Spleen (tissue), 11 donors: Measurements from ENCODE around the gene PLA2G4A. TPM values are rescaled to one million over a fixed set of nuclear protein-coding genes. Genes with fewer than 3 reads are reported as not detected.

Source experiments
- DNase-seq: peaks from one replicate; pipeline ENCODE4 v3.0.0-alpha.2; 2020
- H3K27ac ChIP-seq, 8 donors: fragments of 200-600 bp; sonication (generic) in 7 of 8; 1 replicate in 4 of 8; 2 replicates in 4 of 8; pipeline versions ENCODE4 v1.5.0 to v1.8.0; 2016 to 2021; ENCODE audit warnings: inconsistent platforms in 4 of 8, mild to moderate bottlenecking in 4 of 8, moderate library complexity in 1 of 8
- H3K27me3 ChIP-seq, 7 donors: fragments of 200-600 bp; sonication (generic) in 6 of 7; replicated peaks in 1 of 7; 1 replicate in 4 of 7; 2 replicates in 3 of 7; pipeline versions ENCODE4 v1.5.0 to v1.8.0; 2016 to 2021; ENCODE audit warnings: inconsistent platforms in 3 of 7, mild to moderate bottlenecking in 1 of 7
- H3K36me3 ChIP-seq, 6 donors: fragments of 200-600 bp; sonication (generic) in 5 of 6; 1 replicate in 4 of 6; 2 replicates in 2 of 6; pipeline versions ENCODE4 v1.5.0 to v1.8.0; 2016 to 2021; ENCODE audit warnings: inconsistent platforms in 2 of 6
- H3K4me1 ChIP-seq, 6 donors: fragments of 200-600 bp; sonication (generic) in 5 of 6; 1 replicate in 3 of 6; 2 replicates in 3 of 6; pipeline versions ENCODE4 v1.5.0 to v1.8.0; 2016 to 2021; ENCODE audit warnings: inconsistent platforms in 3 of 6
- H3K4me3 ChIP-seq, 8 donors: fragments of 200-600 bp; sonication (generic) in 7 of 8; 1 replicate in 4 of 8; 2 replicates in 4 of 8; pipeline versions ENCODE4 v1.5.0 to v1.8.0; 2016 to 2021; ENCODE audit warnings: inconsistent platforms in 4 of 8, mild to moderate bottlenecking in 4 of 8, moderate library complexity in 2 of 8
- H3K9me3 ChIP-seq, 8 donors: fragments of 200-600 bp; sonication (generic) in 7 of 8; 1 replicate in 4 of 8; 2 replicates in 4 of 8; pipeline versions ENCODE4 v1.5.0 to v1.8.0; 2016 to 2021; ENCODE audit warnings: inconsistent platforms in 4 of 8
- POLR2A ChIP-seq, 3 donors: fragments of 450-650 bp; IDR thresholded peaks; one replicate each; pipeline ENCODE4 v1.5.1; 2017; ENCODE audit warnings: antibody characterized with exemption in 3 of 3, mild to moderate bottlenecking in 1 of 3
- POLR2AphosphoS5 ChIP-seq, 3 donors: sonication (generic); formaldehyde crosslinking; IDR thresholded peaks; one replicate each; pipeline ENCODE4 v1.5.1; 2017; ENCODE audit warnings: antibody characterized with exemption in 3 of 3
- WGBS, 5 donors: extraction: QIAGEN DNeasy Blood & Tissue Kit in 3 of 5; methylation state at CpG; one replicate each; pipeline versions ENCODE4 v1.1.5 to v1.1.7; 2013 to 2018; 5-methylcytosine and 5-hydroxymethylcytosine counted together
- intact Hi-C: fragments of 100-400 bp; cut with DNase I; formaldehyde crosslinking; loops from one replicate; pipeline ENCODE4 v1.15.0; 2023; ENCODE audit warnings: low total_unique reads
- polyA plus RNA-seq, 3 donors: library from polyadenylated mRNA; stranded (reverse); fragments of 200-250 nt; gene quantifications; one replicate each; pipeline ENCODE4 v1.2.1, GENCODE V29; 2013
- total RNA-seq, 7 donors: library from RNA; depleted of rRNA in 3 of 7; stranded (reverse); fragments of >200 nt in 3 of 7; fragmentation: NEBNext Ultra II Directional in 4 of 7; extraction: Animal tissue kit (Norgen Biotek cat#: 25700) in 4 of 7; gene quantifications; one replicate each; pipeline versions ENCODE4 v1.1.0 to v1.2.1, GENCODE V29; 2016 to 2021
- TF ChIP-seq, protein P1 (sequence below), 11 experiments: fragments of 200-600 bp in 7 of 11; fragments of 450-650 bp in 4 of 11; sonication (generic) in 4 of 11; IDR thresholded peaks in 8 of 11; conservative IDR thresholded peaks in 3 of 11; 1 replicate in 7 of 11; 2 replicates in 4 of 11; pipeline versions ENCODE4 v1.4.0 to v1.8.0; 2016 to 2021; ENCODE audit warnings: antibody characterized with exemption in 11 of 11, inconsistent platforms in 4 of 11, mild to moderate bottlenecking in 1 of 11
- donor health status: healthy with polysubstance abuse.
- donor health status: DM: no; HTN: no; CAD: no; lungs with moderate emphysema.
- donor health status: DM: no; HTN: no; CAD: no.
- donor health status: Bipolar disorder and iron deficiency.
- donor health status: healthy.
- donor health status: DM: no; HTN: no; CAD: no.
- donor health status: DM: yes; HTN: yes; CAD: no.

Gene PLA2G4A
- total and polyA plus RNA-seq, 10 donors: 1.2 to 11.6 (median 7.2) TPM

DNA sequence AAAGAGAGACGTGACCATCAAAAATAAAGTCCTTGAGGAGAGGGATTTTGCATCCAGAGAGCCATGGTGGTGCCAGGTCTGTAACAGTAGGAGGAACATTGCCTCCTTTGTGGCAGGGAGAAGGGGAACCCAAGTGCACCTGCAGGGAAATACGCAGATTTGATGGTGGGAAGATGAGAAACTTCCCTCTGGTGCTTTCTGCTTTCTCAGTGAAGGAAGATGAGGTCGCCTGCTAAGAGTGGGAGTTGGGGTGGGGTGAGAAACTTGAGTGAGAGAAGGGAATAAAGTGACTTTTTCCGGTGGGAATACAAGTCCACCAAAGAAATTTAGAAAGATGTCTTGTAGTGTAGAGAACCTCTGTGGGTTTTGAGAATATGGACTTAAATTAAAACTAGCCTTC lies 9.1 kb downstream of the PLA2G4A start:
- peaks cover 0 to 27% (median 16%) of the 10 kb centered on the region in 6 donors for H3K4me1 ChIP-seq
- intact Hi-C loops: no loop called here
- no peak for DNase-seq

DNA sequence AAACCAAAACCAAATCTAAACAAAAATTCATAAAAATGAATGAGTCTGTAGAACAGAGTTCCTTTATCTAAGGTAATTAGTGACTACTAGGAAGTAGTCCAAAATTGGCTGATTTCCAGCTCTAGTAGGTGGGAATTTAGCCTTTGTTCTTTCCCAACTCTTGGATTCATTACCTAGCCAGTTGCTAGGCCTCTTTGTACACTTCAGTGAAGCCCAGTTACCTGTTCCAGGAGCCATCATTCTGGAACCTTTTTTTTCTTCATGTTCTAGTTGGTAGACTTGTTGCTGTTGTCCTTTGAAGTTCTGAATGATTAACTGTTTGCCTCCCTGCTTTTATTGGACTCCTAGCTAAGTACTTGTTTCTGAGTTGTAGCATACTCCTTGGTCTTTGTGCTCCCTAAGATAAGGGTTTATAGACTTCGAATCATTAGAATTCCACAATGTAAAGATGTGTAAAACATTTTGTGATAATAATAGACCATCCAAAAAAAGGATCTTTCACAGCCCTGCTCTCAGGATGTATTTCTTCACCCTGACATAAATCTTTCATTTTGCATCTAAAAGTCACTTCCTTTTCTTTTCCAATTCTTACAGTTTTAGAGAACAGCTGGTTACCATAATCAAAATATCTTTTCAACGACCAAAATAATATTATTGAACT lies 9.8 kb downstream of the PLA2G4A start:
- Histone ChIP-seq H3K36me3 (no peaks in the 10 kb centered on the region), H3K4me1 (peaks cover 0 to 27% (median 16%) of the 10 kb centered on the region in 6 donors), H3K4me3 (no peak overlapping the region), H3K9me3 (no peaks in the 10 kb centered on the region), H3K27ac (peak overlapping the region in 7 of 8 donors; percentile 23 to 74 (median 57)), H3K27me3 (no peaks in the 10 kb centered on the region)
- TF ChIP-seq, protein P1, sequence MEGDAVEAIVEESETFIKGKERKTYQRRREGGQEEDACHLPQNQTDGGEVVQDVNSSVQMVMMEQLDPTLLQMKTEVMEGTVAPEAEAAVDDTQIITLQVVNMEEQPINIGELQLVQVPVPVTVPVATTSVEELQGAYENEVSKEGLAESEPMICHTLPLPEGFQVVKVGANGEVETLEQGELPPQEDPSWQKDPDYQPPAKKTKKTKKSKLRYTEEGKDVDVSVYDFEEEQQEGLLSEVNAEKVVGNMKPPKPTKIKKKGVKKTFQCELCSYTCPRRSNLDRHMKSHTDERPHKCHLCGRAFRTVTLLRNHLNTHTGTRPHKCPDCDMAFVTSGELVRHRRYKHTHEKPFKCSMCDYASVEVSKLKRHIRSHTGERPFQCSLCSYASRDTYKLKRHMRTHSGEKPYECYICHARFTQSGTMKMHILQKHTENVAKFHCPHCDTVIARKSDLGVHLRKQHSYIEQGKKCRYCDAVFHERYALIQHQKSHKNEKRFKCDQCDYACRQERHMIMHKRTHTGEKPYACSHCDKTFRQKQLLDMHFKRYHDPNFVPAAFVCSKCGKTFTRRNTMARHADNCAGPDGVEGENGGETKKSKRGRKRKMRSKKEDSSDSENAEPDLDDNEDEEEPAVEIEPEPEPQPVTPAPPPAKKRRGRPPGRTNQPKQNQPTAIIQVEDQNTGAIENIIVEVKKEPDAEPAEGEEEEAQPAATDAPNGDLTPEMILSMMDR (IDR thresholded peaks at IDR 0.05 in 8 of 11, conservative IDR thresholded peaks at IDR 0.05 in 3 of 11): no peak
- TF ChIP-seq POLR2A (IDR thresholded peaks at IDR 0.05): no peak
- TF ChIP-seq POLR2AphosphoS5 (IDR thresholded peaks at IDR 0.05): no peak
- no peak for DNase-seq
- WGBS, 5 donors: 0 to 8% (median 4%) methylated on average over 2 of the region's 2 CpGs
- intact Hi-C loops: no loop called here

More for the DNA sequence above, 9.1 kb downstream of the PLA2G4A start:
- H3K4me3 ChIP-seq: no peak overlapping the region
- no peaks in the 10 kb centered on the region for H3K9me3 ChIP-seq
- no peaks in the 10 kb centered on the region for H3K27me3 ChIP-seq
- no peaks in the 10 kb centered on the region for H3K36me3 ChIP-seq
- H3K27ac ChIP-seq: peak overlapping the region in 6 of 8 donors; percentile 23 to 74 (median 56)
- WGBS, 5 donors: 51 to 64% (median 61%) methylated on average over 4 of the region's 4 CpGs
- TF ChIP-seq, protein P1 (IDR thresholded peaks at IDR 0.05 in 8 of 11, conservative IDR thresholded peaks at IDR 0.05 in 3 of 11): no peak
- no peak for TF ChIP-seq POLR2A (IDR thresholded peaks at IDR 0.05)
- no peak for TF ChIP-seq POLR2AphosphoS5 (IDR thresholded peaks at IDR 0.05)

DNA sequence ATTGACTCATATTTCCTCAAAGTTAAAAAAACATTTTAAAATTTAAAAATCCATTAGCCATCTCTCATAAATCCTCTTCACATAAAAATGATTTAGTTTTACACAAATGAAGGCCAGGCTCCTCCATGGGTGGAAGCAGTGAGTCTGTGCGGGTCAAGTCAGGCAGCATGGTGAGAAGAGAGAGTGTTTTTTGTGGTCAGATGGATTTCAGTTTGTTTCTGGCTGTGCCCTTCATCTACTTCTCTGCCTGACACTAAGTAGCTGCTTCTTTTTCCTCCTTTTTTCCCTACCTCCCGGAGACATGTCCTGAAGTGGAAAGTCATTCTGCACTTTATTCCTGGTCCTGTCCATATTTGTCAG lies 10.3 kb downstream of the PLA2G4A start:
- Histone ChIP-seq H3K36me3 (no peaks in the 10 kb centered on the region), H3K27me3 (no peaks in the 10 kb centered on the region), H3K27ac (peak overlapping the region in 7 of 8 donors; percentile 23 to 74 (median 57)), H3K4me1 (peaks cover 0 to 27% (median 16%) of the 10 kb centered on the region in 6 donors), H3K9me3 (no peaks in the 10 kb centered on the region), H3K4me3 (no peak overlapping the region)
- DNase-seq: no peak
- intact Hi-C loops: no loop called here
- WGBS, 5 donors: 13 to 26% (median 21%) methylated on average over 2 of the region's 2 CpGs
- no peak for TF ChIP-seq POLR2AphosphoS5 (IDR thresholded peaks at IDR 0.05)
- TF ChIP-seq, protein P1 (IDR thresholded peaks at IDR 0.05 in 8 of 11, conservative IDR thresholded peaks at IDR 0.05 in 3 of 11): no peak
- TF ChIP-seq POLR2A (IDR thresholded peaks at IDR 0.05): no peak

DNA sequence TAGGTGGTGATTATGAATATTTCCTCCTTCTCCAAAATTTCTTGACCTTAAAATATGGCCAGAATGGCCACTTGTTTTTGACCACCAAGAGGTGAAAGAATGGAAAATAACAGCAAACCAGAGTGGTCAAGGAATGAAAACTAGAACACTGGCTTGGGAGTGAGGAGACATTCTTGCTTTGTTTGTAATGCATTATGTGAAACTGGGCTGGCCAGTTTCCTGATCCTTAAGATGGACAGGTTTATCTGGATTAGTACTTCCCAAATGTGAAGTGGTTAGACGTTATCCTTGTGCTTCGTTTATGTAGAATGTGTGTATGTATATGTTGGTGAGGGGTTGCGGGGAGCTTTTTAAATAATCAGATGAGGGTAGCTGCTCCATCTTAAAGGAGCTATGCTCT lies 12.8 kb downstream of the PLA2G4A start:
- no peak for DNase-seq
- Histone ChIP-seq H3K27me3 (no peaks in the 10 kb centered on the region), H3K36me3 (no peaks in the 10 kb centered on the region), H3K4me1 (peaks cover 0 to 39% (median 16%) of the 10 kb centered on the region in 6 donors), H3K4me3 (no peak overlapping the region), H3K27ac (no peak overlapping the region), H3K9me3 (no peaks in the 10 kb centered on the region)
- TF ChIP-seq POLR2AphosphoS5 (IDR thresholded peaks at IDR 0.05): no peak
- no peak for TF ChIP-seq POLR2A (IDR thresholded peaks at IDR 0.05)
- TF ChIP-seq, protein P1 (IDR thresholded peaks at IDR 0.05 in 8 of 11, conservative IDR thresholded peaks at IDR 0.05 in 3 of 11): no peak
- WGBS, 5 donors: 76 to 88% (median 81%) methylated on average over 3 of the region's 3 CpGs
- intact Hi-C loops: no loop called here
